ENCODE results near the gene AUP1.
A peak's percentile ranks its signal among the peaks of the same experiment; 100 is the strongest.

AUP1 gene

GRCh38 chr2:74511104-74511989 lies 18.2 kb downstream of the AUP1 start:
- DNase-seq = no peak

- no peak for DNase-seq
These were observed 19.2 kb downstream of the AUP1 start for GRCh38 chr2:74510272-74510671.

GRCh38 chr2:74507926-74508520 lies 21.5 kb downstream of the AUP1 start:
- DNase-seq = no peak

GRCh38 chr2:74507145-74507925 lies 22.2 kb downstream of the AUP1 start, which contains the start of gene PCGF1:
Gene PCGF1 (minus strand): TSS chr2:74507695. CDS start chr2:74507668, 27 bp downstream.
- DNase-seq = peak; percentile 94 to 98 (median 96)

- DNase-seq = no peak
These were observed 23.9 kb downstream of the AUP1 start for GRCh38 chr2:74505448-74506246.

GRCh38 chr2:74504591-74504990 lies 24.9 kb downstream of the AUP1 start:
- no peak for DNase-seq

GRCh38 chr2:74503506-74504475 lies 25.7 kb downstream of the AUP1 start:
- no peak for DNase-seq

GRCh38 chr2:74502720-74503505 lies 26.6 kb downstream of the AUP1 start:
- DNase-seq = peak in 1 of 5 donors; percentile 69

GRCh38 chr2:74502147-74502719 lies 27.3 kb downstream of the AUP1 start:
- DNase-seq = no peak

GRCh38 chr2:74501335-74502071 lies 28.0 kb downstream of the AUP1 start:
- DNase-seq = no peak

- DNase-seq = no peak
These were observed 28.9 kb downstream of the AUP1 start for GRCh38 chr2:74500578-74500946.

- DNase-seq = no peak
These were observed 29.4 kb downstream of the AUP1 start for GRCh38 chr2:74499940-74500577.

- peak in 1 of 5 donors; percentile 29 for DNase-seq
These were observed 30.1 kb downstream of the AUP1 start, which contains the start of gene LBX2 for GRCh38 chr2:74499267-74499939. Gene LBX2 (minus strand): TSS chr2:74499603. CDS start chr2:74499537, 66 bp downstream.

GRCh38 chr2:74498500-74499266 lies 30.8 kb downstream of the AUP1 start:
- DNase-seq = peak in 1 of 5 donors; percentile 36

- DNase-seq = peak in 1 of 5 donors; percentile 56
These were observed 31.6 kb downstream of the AUP1 start for GRCh38 chr2:74497777-74498499.

- DNase-seq = no peak
These were observed 32.3 kb downstream of the AUP1 start for GRCh38 chr2:74496997-74497776.
